Stimulated activated CD4-positive, alpha-beta T cell treated with anti-CD3 and anti-CD28 coated beads, Interleukin-4, amount 100 ng/mL, for 48 hours (primary cell): ENCODE data around the gene KAZN.

Experiments used
- DNase-seq, 2 donors: peaks; one replicate each; pipeline ENCODE4 v3.0.0-alpha.2; 2020; ENCODE audit warnings: low read depth in 2 of 2

Gene KAZN

GRCh38 chr1:14934867-14935266 is 336.4 kb downstream of the KAZN start:
- no peak for DNase-seq

DNA sequence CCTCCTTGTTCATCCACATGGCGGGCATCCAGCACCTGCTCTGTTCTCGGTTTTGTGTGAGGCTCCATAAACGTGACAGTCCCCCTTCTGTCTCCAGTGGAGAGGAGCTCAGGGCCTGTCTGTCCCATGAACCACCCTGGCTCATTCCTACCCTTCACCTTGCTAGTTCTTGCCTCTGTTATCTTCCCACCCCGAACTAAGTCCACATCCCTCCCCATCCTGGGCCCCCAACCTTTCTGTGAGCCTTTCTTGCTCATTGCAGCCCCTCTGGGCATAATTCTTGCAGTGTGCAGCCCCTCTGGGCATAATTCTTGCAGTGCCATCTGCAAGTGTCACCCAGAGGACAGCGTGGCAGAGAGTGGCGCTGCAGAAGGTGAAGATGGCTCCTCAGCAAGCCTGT is 338.3 kb downstream of the KAZN start:
- no peak for DNase-seq

- no peak for DNase-seq
Measured at GRCh38 chr1:14937288-14937949, 338.9 kb downstream of the KAZN start.

DNA sequence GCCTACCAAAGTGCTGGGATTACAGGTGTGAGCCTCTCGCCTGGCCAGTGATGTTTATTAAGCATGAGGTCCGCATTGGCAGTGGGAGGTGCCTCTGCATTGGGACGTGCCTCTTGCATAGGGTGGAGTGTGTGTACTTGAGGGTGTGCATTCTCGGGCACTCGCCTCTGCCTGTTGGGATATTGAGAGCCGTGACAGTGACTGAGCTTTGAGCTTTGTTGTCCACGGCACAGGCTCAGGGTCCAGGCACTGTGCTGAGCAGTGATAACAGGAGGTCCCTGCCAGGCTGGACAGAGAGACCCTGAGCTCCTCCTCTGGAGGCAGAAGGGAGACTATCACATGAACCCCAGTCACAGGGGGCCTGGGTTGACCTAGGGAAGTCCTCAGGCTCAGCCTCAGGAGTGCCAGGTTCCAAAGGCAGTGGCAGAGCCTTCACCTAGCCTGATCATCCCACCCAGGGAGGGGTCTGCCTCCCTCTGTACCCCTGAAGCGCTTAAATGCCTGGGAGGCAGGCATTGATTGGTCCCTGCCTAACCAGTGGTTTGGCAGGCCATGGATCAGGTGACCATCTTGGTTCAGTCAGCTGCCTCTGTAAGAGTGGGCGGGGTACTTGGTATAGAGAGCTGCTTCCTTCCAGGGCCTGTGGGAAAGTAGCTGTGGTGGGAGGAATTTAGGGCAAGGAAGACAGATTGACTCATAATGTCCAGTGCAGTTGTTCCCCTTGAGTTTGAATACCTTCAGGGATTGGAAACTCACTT is 341.2 kb downstream of the KAZN start:
- no peak for DNase-seq

GRCh38 chr1:14940285-14940870 is 341.9 kb downstream of the KAZN start:
- no peak for DNase-seq

DNA sequence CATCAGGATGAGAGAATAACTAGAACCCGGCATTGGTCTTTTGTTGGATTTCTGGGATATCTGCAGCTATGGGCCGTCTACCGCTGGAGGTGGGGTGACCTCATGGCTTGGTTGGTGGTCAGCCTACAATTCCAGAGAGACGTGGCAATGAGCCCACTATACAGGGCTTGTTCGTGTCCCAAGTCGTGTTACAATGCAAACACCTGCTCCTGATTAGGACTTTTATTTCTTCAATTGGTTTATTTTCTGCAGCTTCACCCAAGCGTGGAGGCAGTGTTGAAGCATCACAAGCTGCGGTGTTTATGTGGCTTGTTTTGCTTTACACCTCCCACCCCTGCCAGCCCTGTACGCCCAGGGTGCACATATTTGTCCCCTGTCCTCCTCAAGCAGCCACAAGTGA is 343.4 kb downstream of the KAZN start:
- DNase-seq: no peak

DNA sequence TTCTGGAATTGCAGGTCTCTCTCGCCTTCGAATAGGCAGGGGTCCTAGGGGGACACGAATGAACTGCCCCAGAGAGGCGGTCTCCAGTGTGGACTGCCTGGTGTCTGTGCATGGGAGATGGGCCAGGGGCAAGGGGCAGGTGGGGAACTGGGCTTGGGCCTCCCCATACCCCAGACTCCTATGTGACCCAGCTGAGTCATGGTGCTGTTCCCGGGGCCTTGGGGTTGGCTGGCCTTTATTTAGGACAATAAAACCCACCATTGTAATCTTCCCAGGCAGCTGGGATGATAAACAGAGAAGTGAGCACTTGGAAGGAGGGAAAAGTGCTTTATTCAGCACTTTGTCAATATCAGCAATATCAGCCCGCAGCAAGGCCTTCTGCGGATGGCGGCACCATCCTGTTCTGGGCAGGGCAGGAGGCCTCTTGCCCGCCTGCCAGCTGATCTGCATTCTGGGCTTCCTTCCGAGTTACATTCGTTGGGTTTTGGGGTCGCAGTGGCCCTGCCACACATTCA is 346.0 kb downstream of the KAZN start:
- DNase-seq: no peak

DNA sequence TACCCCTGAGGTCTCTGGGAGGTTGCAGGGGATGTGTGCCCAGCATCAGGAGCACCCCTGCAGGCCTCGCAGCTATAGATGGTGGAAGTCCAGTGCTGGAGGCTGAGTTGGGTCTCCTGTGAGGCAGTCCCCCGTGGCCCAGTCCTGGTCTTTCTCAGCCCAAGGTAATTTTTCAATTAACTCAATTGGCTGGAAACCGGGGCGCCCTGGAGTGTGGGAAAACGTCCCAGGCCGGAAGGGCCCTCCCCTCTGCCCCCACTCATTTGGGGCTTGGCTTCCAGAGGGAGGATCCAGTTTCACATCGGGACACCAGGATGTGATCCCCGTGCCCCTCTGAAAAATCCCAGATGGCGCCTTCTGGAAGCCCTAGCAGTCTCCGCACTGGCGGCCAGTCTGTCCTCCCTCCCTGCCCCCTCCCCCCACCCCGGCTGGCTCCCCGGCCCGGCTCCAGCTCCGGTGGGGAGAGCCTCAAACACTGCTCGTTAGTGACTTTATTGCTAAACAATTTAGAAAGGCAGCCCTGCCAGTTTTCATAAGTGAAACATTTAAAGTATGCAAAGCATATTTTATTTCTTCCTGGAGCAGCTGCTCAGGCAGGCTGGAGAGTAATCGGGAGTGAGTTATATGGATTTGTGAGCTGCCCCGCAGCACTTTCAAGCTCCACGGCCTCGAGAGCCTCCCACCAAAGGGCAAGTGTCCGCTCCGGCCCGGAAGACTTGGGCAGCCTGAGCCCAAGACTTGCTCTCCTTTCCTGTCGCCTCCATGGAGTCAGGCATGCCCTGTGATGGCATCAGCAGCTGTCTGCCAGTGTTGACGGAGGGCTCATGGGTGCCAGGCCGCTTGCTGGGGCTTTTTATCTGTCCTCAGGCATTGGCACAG is 346.9 kb downstream of the KAZN start:
- DNase-seq: no peak

DNA sequence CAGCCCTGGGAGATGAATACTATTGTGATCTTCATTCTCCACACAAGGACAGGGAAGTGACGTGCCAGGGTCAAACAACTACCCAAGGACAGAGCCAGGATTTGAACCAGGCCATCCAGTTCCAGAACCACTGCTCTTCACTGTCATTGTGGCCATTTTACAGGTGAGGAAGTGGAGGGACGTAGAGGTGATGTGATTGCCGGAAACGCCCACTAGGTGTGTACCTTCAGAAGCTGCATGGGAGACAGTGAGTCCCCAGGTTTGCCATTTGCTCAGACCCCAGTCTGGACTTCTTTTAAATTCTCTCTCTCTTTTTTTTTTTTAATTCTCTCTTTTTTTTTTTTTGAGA is 347.5 kb downstream of the KAZN start:
- no peak for DNase-seq

- no peak for DNase-seq
Measured at GRCh38 chr1:14946684-14947238, 348.3 kb downstream of the KAZN start.

- DNase-seq: no peak
Measured at GRCh38 chr1:14947421-14947820, 348.9 kb downstream of the KAZN start.

DNA sequence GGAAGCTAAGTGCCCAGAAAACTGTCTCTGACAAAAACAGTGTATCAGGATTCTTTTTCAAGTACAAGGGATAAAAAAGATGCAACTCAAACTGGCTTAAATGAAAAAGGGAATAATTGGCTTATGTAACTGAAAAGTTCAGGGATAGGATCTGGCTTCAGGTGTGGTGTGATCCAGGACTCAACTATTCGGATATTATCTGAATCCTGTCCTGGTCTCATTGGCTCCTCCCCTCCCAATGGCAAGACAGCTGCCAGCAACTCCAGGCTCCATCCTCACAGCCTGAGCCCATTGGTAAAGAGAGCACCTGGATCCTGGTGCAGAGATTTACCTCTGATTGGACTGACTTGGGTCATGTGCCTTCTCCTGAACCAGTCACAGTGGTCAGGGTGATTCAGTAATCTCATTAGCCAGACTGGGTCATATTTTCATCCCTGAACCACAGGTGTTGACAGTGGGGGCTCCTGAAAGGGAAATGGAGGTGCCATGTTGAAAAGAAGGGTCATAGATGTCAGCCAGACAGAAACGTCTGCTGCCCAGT is 349.7 kb downstream of the KAZN start:
- DNase-seq: no peak

- DNase-seq: no peak
Measured at GRCh38 chr1:14949270-14949835, 350.9 kb downstream of the KAZN start.

DNA sequence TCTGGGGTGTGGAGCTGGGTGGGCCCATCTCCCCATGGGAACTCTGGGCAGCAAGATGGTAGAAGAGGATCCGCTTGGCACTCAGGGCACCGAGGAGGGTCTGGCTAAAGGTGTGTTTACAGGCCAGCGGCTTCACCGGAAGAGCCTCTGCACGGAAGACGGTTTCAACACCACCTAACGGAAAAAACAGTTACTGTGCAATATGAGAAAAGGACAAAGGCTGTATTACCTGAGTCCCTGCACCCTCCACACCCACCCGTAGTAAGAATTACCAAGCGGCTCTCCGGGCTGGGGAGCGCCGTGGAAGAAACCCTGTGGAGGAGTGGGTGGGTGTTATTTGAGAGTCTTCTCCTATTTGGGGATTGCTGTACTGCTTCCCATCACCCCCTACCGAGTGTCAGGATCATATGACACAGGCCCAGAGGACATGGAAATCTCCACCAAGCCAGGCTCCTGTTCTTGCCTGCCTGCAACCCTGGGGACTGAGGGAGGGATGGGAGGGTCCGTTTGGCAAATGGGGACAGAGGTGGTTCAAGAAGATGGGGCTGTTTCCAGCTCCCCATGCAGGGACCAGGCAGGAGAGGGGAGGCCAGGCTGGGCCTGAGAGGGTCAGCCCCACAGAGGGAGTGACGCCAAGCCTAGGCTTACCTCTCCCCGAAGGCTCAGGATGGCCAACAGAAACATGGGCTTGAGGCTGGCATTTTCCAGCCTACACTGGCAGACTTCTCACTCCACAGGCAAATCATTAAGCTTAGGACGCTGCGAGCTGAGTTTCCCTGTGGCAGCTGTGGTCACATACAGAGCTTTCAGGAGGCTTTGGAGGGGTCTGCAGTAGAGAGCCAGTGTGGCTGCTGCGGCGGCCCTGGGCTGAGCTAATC is 351.6 kb downstream of the KAZN start:
- no peak for DNase-seq

- no peak for DNase-seq
Measured at GRCh38 chr1:14951766-14952165, 353.3 kb downstream of the KAZN start.

- DNase-seq: no peak
Measured at GRCh38 chr1:14952626-14953314, 354.3 kb downstream of the KAZN start.

GRCh38 chr1:14954210-14954609 is 355.7 kb downstream of the KAZN start:
- no peak for DNase-seq

DNA sequence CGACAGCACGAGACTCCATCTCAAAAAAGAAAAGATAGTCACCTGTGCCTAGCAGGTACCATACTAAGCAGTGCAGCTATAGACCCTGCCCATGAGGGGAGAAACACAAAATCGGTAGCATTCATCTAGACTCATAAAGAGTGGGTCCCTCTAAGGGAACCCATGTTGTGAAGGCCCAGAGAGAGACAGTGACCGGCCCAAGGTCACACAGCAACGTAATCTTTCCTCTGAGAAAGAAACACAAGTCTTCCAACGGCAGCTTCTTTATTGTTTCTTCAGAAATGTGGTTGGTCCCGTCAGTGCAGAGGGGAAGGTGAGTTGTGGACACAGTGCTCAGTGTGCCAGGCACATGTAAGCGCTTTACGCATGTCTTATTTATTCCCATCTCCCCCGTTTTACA is 356.4 kb downstream of the KAZN start:
- no peak for DNase-seq

GRCh38 chr1:14955402-14955801 is 356.9 kb downstream of the KAZN start:
- no peak for DNase-seq

DNA sequence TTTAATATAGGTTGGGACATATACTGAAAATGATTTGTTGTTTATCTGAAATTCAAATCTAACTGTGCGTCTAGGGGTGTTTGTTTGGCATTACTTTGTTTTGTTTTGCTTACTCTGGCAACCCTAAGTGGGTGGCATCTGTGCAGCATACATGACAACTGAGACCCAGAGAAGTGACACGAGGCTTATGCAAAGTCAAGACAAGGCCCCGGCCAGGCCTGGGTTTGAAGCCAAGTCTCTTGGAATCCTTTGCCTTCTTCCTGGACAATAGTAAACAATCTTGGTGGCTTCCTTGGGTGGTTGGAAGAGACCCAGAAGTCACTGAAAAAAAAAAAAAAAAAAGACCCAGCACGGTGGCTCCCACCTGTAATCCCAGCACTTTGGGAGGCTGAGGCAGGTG is 357.5 kb downstream of the KAZN start:
- no peak for DNase-seq
